ENCODE results near the gene FMNL3.

FMNL3 gene

DNA sequence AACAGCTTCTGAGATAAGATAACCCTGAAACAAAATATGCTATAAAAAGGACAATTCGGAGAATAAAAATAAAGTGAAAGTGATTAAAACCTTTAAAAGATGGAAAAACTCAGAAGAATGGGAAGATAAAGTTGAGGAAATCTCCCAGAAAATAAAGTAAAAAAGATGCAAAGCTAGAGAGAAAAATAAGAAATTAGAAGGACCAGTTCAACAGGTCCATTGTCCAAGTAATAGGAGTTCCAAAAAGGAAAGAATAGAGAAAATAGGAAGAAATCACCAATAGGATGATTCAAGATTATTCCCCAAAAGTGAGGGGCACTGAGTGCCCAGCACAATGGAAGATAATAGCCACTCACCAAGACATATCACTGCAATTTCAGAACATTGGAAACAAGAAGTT, 88.6 kb downstream of the FMNL3 start:
- no CpG with 5 or more reads among the region's 1 CpG for WGBS (ENCODE audit: extremely low coverage, insufficient coverage, insufficient read length)
- no peak overlapping the region for H2AFZ ChIP-seq (ENCODE audit: insufficient read depth, low read length, poor library complexity)

GRCh38 chr12:49616533-49617219, 90.5 kb downstream of the FMNL3 start:
- Histone ChIP-seq H3K27me3 (ENCODE audit: insufficient read depth, low read length) (no peaks in the 10 kb centered on the region), H3K23ac (ENCODE audit: low read length) (no peak overlapping the region), H3K79me1 (ENCODE audit: low read length) (no peaks in the 10 kb centered on the region), H3K27ac (ENCODE audit: low read depth, low read length) (no peak overlapping the region), H3K18ac (ENCODE audit: low read length) (no peak overlapping the region), H4K8ac (ENCODE audit: low read depth, low read length) (no peak overlapping the region), H3K4ac (ENCODE audit: low read depth, low read length) (no peak overlapping the region), H3K36me3 (ENCODE audit: control insufficient read depth in 1 of 2, insufficient read depth in 2 of 2, low read length in 2 of 2) (no peaks in the 10 kb centered on the region), H2BK120ac (ENCODE audit: insufficient read depth, low read length, poor library complexity) (no peak overlapping the region), H3K4me3 (ENCODE audit: low read depth, low read length) (no peak overlapping the region), H3K4me2 (ENCODE audit: low read length) (no peak overlapping the region), H2AFZ (ENCODE audit: insufficient read depth, low read length, poor library complexity) (no peak overlapping the region), H2BK12ac (ENCODE audit: low read length) (no peak overlapping the region), H4K12ac (ENCODE audit: low read depth, low read length) (no peak overlapping the region), H3K14ac (ENCODE audit: low read length) (no peak overlapping the region), H4K91ac (ENCODE audit: low read depth, low read length) (no peak overlapping the region), H3K9ac (ENCODE audit: low read length) (no peak overlapping the region), H3K79me2 (ENCODE audit: control insufficient read depth, insufficient read depth, low read length, poor library complexity) (no peaks in the 10 kb centered on the region), H3K9me3 (ENCODE audit: insufficient read depth, low read depth, low read length) (no peaks in the 10 kb centered on the region), H3K4me1 (ENCODE audit: control insufficient read depth in 1 of 2, insufficient read depth in 2 of 2, low read length in 2 of 2) (no peaks in the 10 kb centered on the region), H2AK5ac (ENCODE audit: low read length) (no peak overlapping the region), H2BK5ac (ENCODE audit: low read depth, low read length, poor library complexity) (no peak overlapping the region)
- no CpG with 5 or more reads among the region's 5 CpGs for WGBS (ENCODE audit: extremely low coverage, insufficient coverage, insufficient read length)
- no peak for DNase-seq

More for the DNA sequence above, 88.6 kb downstream of the FMNL3 start:
- DNase-seq, result no peak
- Histone ChIP-seq H3K4me3 (ENCODE audit: low read depth, low read length) (no peak overlapping the region), H3K9ac (ENCODE audit: low read length) (no peak overlapping the region), H3K79me1 (ENCODE audit: low read length) (peaks cover 7% of the 10 kb centered on the region), H3K79me2 (ENCODE audit: control insufficient read depth, insufficient read depth, low read length, poor library complexity) (peaks cover 4% of the 10 kb centered on the region), H2BK5ac (ENCODE audit: low read depth, low read length, poor library complexity) (no peak overlapping the region), H3K36me3 (ENCODE audit: control insufficient read depth in 1 of 2, insufficient read depth in 2 of 2, low read length in 2 of 2) (no peaks in the 10 kb centered on the region), H4K8ac (ENCODE audit: low read depth, low read length) (no peak overlapping the region), H3K4ac (ENCODE audit: low read depth, low read length) (no peak overlapping the region), H3K4me2 (ENCODE audit: low read length) (no peak overlapping the region), H2BK12ac (ENCODE audit: low read length) (no peak overlapping the region), H3K9me3 (ENCODE audit: insufficient read depth, low read depth, low read length) (no peaks in the 10 kb centered on the region), H3K4me1 (ENCODE audit: control insufficient read depth in 1 of 2, insufficient read depth in 2 of 2, low read length in 2 of 2) (peaks cover 6 to 8% of the 10 kb centered on the region in 2 experiments), H3K14ac (ENCODE audit: low read length) (no peak overlapping the region), H3K27ac (ENCODE audit: low read depth, low read length) (no peak overlapping the region), H3K18ac (ENCODE audit: low read length) (no peak overlapping the region), H4K12ac (ENCODE audit: low read depth, low read length) (no peak overlapping the region), H4K91ac (ENCODE audit: low read depth, low read length) (no peak overlapping the region), H2BK120ac (ENCODE audit: insufficient read depth, low read length, poor library complexity) (no peak overlapping the region), H2AK5ac (ENCODE audit: low read length) (no peak overlapping the region), H3K27me3 (ENCODE audit: insufficient read depth, low read length) (no peaks in the 10 kb centered on the region), H3K23ac (ENCODE audit: low read length) (no peak overlapping the region)

GRCh38 chr12:49615725-49616124, 91.5 kb downstream of the FMNL3 start:
- Histone ChIP-seq H3K9ac (ENCODE audit: low read length) (no peak overlapping the region), H3K79me2 (ENCODE audit: control insufficient read depth, insufficient read depth, low read length, poor library complexity) (no peaks in the 10 kb centered on the region), H3K79me1 (ENCODE audit: low read length) (no peaks in the 10 kb centered on the region), H3K4me2 (ENCODE audit: low read length) (no peak overlapping the region), H3K4me3 (ENCODE audit: low read depth, low read length) (no peak overlapping the region), H3K18ac (ENCODE audit: low read length) (no peak overlapping the region), H3K9me3 (ENCODE audit: insufficient read depth, low read depth, low read length) (no peaks in the 10 kb centered on the region), H3K36me3 (ENCODE audit: control insufficient read depth in 1 of 2, insufficient read depth in 2 of 2, low read length in 2 of 2) (no peaks in the 10 kb centered on the region), H2BK12ac (ENCODE audit: low read length) (no peak overlapping the region), H3K27me3 (ENCODE audit: insufficient read depth, low read length) (no peaks in the 10 kb centered on the region), H3K14ac (ENCODE audit: low read length) (no peak overlapping the region), H2AK5ac (ENCODE audit: low read length) (no peak overlapping the region), H2BK120ac (ENCODE audit: insufficient read depth, low read length, poor library complexity) (no peak overlapping the region), H3K4me1 (ENCODE audit: control insufficient read depth in 1 of 2, insufficient read depth in 2 of 2, low read length in 2 of 2) (no peaks in the 10 kb centered on the region), H2BK5ac (ENCODE audit: low read depth, low read length, poor library complexity) (no peak overlapping the region), H3K27ac (ENCODE audit: low read depth, low read length) (no peak overlapping the region), H4K12ac (ENCODE audit: low read depth, low read length) (no peak overlapping the region), H3K4ac (ENCODE audit: low read depth, low read length) (no peak overlapping the region), H2AFZ (ENCODE audit: insufficient read depth, low read length, poor library complexity) (no peak overlapping the region), H3K23ac (ENCODE audit: low read length) (no peak overlapping the region), H4K8ac (ENCODE audit: low read depth, low read length) (no peak overlapping the region), H4K91ac (ENCODE audit: low read depth, low read length) (no peak overlapping the region)
- peak in 1 of 2 donors; percentile 84 for DNase-seq
- no CpG with 5 or more reads among the region's 7 CpGs for WGBS (ENCODE audit: extremely low coverage, insufficient coverage, insufficient read length)

- Histone ChIP-seq H3K4me1 (ENCODE audit: control insufficient read depth in 1 of 2, insufficient read depth in 2 of 2, low read length in 2 of 2) (peaks cover 0 to 4% of the 10 kb centered on the region in 2 experiments), H3K9ac (ENCODE audit: low read length) (no peak overlapping the region), H4K91ac (ENCODE audit: low read depth, low read length) (no peak overlapping the region), H4K12ac (ENCODE audit: low read depth, low read length) (no peak overlapping the region), H2BK5ac (ENCODE audit: low read depth, low read length, poor library complexity) (no peak overlapping the region), H3K23ac (ENCODE audit: low read length) (no peak overlapping the region), H2BK12ac (ENCODE audit: low read length) (no peak overlapping the region), H3K9me3 (ENCODE audit: insufficient read depth, low read depth, low read length) (no peaks in the 10 kb centered on the region), H3K18ac (ENCODE audit: low read length) (no peak overlapping the region), H2BK120ac (ENCODE audit: insufficient read depth, low read length, poor library complexity) (no peak overlapping the region), H3K27ac (ENCODE audit: low read depth, low read length) (no peak overlapping the region), H2AFZ (ENCODE audit: insufficient read depth, low read length, poor library complexity) (no peak overlapping the region), H3K4me2 (ENCODE audit: low read length) (no peak overlapping the region), H3K79me2 (ENCODE audit: control insufficient read depth, insufficient read depth, low read length, poor library complexity) (no peaks in the 10 kb centered on the region), H3K4me3 (ENCODE audit: low read depth, low read length) (no peak overlapping the region), H3K14ac (ENCODE audit: low read length) (no peak overlapping the region), H3K27me3 (ENCODE audit: insufficient read depth, low read length) (no peaks in the 10 kb centered on the region), H3K79me1 (ENCODE audit: low read length) (no peaks in the 10 kb centered on the region), H3K36me3 (ENCODE audit: control insufficient read depth in 1 of 2, insufficient read depth in 2 of 2, low read length in 2 of 2) (no peaks in the 10 kb centered on the region), H4K8ac (ENCODE audit: low read depth, low read length) (no peak overlapping the region), H3K4ac (ENCODE audit: low read depth, low read length) (no peak overlapping the region), H2AK5ac (ENCODE audit: low read length) (no peak overlapping the region)
- no peak for DNase-seq
Observed at GRCh38 chr12:49612210-49612609, 95.0 kb downstream of the FMNL3 start.
